GM19372 (cell line): ENCODE data around the gene NCOA5.
"Not testable (repeated sequence)": the region's sequence is repeated elsewhere in the genome, so short reads cannot be mapped to it uniquely, and the experiment has no call there.

Experiments used
- ATAC-seq: cut with Tn5 transposase; IDR thresholded peaks from one replicate; pipeline ENCODE4 v1.9.1; 2021; ENCODE audit warnings: mild to moderate bottlenecking, low read depth, moderate library complexity; ENCODE audit not compliant: unreplicated experiment

The NCOA5 gene

DNA sequence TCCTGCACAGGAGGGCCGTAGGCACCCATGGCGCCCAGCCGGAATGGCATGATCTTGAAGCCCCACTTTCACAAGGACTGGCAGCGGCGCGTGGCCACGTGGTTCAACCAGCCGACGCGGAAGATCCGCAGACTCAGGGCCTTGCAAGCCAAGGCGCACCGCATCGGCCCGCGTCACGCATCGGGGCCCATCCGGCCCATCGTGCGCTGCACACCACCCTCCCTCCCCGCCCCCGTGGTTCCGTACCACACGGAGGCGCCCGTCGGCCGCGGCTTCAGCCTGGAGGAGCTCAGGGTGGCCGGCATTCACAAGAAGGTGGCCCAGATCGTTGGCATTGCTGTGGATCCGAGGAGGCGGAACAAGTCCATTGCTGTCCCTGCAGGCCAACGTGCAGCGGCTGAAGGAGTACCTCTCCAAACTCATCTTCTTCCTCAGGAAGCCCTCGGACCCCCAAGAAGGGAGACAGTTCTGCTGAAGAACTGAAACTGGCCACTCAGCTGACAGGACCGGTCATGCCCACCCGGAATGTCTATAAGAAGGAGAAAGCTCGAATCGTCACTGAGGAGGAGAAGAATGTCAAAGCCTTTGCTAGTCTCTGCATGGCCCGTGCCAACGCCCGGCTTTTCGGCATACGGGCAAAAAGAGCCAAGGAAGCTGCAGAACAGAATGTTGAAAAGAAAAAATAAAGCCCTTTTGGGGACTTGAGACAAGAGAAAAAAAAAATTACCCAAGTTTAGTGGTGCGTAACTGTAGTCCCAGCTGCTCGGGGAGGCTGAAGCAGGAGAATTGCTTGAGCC is 9.9 kb upstream of the NCOA5 start:
- ATAC-seq, result no peak

GRCh38 chr20:46093531-46093930 is 3.8 kb upstream of the NCOA5 start:
- no peak for ATAC-seq

DNA sequence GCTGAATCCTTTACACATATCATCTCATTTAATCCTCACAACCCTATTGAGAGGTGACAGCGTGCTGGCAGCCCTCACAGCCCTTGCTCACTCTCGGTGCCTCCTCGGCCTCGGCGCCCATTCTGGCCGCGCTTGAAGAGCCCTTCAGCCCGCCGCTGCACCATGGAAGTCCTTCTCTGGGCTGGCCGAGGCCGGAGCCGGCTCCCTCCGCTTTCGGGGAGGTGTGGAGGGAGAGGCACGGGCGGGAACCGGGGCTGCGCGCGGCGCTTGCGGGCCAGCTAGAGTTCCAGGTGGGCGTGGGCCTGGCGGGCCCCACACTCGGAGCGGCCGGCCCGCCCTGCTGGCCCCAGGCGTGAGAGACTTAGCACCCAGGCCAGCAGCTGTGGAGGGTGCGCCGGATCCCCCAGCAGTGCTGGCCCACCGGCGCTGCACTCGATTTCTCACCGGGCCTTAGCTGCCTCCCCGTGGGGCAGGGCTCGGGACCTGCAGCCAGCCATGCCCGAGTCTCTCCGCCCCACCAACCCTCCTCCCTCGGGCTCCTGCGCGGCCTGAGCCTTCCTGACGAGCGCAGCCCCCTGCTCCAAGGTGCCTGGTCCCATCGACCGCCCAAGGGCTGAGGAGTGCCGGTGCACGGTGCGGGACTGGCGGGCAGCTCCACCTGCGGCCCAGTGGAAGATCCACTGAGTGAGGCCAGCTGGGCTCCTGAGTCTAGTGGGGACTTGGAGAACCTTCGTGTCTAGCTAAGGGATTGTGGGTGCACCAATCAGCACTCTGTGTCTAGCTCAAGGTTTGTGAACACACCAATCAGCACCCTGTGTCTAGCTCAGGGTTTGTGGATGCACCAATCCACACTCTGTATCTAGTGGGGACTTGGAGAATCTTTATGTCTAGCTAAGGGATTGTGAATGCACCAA is 2.1 kb upstream of the NCOA5 start:
- not testable (repeated sequence) for ATAC-seq

GRCh38 chr20:46089167-46089416 is 670 bp downstream of the NCOA5 start:
- ATAC-seq, result peak; percentile 16

- no peak for ATAC-seq
These were observed 1.2 kb downstream of the NCOA5 start for GRCh38 chr20:46088409-46089166.

- no peak for ATAC-seq
These were observed 2.6 kb downstream of the NCOA5 start for GRCh38 chr20:46087161-46087560.

GRCh38 chr20:46085179-46085851 is 4.4 kb downstream of the NCOA5 start:
- ATAC-seq, result no peak

DNA sequence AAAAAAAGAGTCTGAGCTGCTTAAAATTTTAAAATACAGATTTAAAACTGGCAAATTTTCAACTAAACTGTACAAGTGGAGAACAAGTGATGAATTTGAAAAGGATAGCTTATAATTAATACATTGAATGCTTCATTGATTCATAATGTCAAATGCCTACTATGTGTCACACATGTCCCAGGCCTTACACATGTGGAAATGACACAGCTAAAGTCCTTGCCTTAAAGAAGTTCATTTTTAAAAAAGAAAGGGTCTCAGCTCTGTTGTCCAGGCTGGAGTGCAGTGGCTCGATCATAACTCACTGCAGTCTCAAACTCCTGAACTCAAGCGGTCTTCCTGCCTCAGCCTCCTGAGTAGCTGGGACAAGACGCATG is 5.0 kb downstream of the NCOA5 start:
- no peak for ATAC-seq

DNA sequence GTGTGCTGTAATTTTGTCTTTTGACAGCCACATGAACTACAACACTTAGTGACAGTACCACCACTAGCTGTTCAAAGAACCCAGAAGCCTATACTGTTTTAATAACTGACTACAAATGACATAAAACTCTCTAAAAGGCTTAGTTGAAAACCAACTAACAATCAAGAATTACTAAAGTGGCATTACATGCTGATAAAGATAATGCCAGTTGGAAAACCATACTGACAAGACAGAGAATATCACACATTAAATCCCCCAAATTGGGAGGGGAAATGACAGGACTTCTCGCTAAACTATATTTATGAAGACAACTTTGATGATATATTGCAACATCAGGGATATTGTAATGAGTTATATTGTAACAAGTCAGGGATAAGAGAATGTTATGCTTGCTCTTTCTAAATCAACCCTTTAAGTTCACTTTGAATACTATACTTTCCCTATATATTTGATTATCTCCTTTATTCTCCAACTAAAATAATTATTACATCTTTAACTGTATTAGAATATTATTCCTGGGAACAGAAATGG is 6.2 kb downstream of the NCOA5 start:
- no peak for ATAC-seq

DNA sequence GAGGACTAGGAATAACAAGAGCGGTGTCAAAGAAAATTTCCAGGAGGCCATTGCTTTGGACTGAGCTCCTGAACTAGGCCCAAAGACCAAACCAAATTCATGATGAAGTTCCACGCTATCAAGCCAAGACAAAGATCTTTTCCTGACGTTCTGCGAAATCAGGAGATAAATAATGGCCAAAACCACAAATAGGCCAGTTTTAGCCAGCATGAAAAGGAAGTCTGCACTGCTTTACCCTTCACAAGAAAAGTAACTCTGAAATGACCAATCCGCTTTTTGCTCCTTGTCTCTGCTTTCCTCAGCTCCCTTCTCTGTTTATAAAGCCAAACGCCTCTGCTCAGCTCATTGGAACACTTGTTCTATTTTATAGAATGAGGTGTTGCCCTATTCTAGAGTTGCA is 6.7 kb downstream of the NCOA5 start:
- ATAC-seq, result no peak

DNA sequence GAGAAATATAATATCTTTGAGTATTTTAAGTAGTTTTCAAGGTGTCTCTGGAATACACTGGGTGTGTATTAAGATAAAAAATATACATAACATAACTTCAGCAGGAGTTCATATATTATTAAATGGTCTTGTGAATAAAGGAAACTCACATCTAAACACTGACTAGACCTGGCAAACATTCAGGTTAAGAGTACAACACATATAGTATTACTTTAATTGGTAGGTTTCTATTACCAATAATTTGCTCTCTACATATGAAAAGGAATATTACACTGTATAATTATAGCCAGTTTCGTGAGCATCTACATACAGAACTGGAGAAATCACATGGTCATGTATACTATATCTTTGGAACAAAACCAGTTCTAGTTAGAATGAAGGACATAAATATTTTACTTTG is 8.7 kb downstream of the NCOA5 start:
- ATAC-seq, result no peak

- no peak for ATAC-seq
These were observed 10.8 kb downstream of the NCOA5 start for GRCh38 chr20:46078954-46079353.

DNA sequence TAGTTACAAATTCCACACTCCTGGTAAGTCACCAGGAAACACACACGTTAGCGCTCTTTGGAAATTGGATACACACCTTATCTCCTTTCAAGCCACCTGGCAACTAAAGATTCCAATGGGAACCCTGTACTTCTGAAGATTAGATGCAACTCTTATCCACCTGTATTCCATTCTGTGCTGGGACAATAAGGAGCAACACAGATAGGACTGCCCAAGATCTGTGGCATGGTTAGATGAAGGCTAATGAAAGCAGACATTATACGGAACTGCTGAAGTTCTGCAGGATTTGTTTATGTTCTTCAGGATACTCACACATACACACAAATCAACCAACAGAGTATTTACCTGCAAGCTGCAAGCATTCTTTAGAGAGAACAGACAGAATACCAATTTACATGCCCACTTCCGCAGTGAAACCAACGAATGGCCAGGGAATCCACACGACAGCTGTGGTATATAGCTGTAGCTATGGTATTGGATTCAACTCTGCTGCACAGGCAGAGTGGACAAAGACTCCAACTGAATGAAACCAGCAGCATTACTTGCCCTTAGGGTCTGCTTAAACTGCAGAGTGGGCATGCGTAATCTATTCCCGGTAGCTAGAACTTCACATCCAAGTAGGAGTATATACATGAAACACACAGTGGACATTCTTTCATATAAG is 12.0 kb downstream of the NCOA5 start:
- ATAC-seq, result no peak

DNA sequence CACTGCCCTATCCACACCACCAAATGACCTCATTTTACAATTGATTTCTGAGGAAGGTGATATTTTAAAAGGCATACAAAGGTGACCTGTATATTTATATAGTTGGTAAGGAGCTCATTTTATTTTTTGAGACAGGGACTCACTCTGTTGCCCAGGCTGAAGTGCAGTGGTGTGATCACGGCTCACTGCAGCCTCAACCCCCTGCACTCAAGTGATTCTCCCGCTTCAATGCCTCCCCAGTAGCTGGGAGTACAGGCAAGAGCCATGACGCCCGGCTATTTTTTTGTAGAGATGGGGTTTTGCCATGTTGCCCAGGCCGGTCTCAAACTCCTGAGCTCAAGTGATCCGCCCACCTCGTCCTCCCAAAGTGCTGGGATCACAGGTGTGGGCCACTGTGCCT is 13.0 kb downstream of the NCOA5 start:
- ATAC-seq, result no peak

DNA sequence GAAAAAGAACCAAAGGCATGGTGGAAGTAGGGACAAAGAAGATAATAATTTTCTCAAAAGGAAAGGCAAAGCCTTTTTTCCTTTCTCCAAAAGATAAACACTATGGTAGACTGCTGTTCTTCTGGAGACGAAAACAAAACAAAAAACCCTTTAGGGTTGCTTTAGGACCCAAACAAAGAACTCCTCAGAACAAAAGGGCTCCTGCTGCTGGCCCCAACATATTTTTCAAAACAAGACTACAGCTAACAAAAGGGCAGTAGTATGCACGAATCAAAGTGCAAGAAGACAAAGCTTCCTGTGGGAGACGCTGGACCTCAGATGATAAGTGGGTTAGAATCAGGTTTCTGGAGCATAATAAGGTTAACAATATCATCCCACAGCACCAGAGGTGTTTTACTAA is 15.8 kb downstream of the NCOA5 start:
- no peak for ATAC-seq

GRCh38 chr20:46073443-46073842 is 16.3 kb downstream of the NCOA5 start:
- ATAC-seq, result no peak

GRCh38 chr20:46073024-46073423 is 16.7 kb downstream of the NCOA5 start:
- no peak for ATAC-seq

DNA sequence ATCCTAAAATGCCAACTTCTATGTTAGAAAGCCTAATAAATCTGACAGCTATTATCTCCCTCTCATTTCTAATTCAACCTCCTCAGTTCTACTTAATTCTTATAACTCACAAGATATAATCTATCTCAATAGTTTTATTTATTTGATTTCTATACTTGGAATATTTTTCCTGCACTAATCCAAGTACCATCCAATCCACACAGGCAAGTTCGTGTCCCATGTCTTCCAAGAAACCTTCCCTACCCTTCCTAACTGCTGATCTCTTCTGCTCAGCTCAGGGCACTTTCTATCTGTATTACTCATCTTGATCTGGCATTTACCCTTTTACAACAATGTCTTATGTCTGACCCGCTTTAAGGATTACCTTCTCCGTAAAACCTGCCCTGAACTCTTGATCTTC is 18.2 kb downstream of the NCOA5 start:
- ATAC-seq, result no peak

- ATAC-seq, result no peak
These were observed 19.4 kb downstream of the NCOA5 start for GRCh38 chr20:46070215-46070900.
